ENCODE measurements around the gene SCN1B. TPM values are rescaled to one million over a fixed set of nuclear protein-coding genes. Genes with fewer than 3 reads are reported as not detected.

SCN1B gene
- total and polyA plus RNA-seq, 2 of the 13 experiments (the other 11 are each of a cell fraction or from before 2014, with no cell fraction given): 2.7 to 20.1 TPM

DNA sequence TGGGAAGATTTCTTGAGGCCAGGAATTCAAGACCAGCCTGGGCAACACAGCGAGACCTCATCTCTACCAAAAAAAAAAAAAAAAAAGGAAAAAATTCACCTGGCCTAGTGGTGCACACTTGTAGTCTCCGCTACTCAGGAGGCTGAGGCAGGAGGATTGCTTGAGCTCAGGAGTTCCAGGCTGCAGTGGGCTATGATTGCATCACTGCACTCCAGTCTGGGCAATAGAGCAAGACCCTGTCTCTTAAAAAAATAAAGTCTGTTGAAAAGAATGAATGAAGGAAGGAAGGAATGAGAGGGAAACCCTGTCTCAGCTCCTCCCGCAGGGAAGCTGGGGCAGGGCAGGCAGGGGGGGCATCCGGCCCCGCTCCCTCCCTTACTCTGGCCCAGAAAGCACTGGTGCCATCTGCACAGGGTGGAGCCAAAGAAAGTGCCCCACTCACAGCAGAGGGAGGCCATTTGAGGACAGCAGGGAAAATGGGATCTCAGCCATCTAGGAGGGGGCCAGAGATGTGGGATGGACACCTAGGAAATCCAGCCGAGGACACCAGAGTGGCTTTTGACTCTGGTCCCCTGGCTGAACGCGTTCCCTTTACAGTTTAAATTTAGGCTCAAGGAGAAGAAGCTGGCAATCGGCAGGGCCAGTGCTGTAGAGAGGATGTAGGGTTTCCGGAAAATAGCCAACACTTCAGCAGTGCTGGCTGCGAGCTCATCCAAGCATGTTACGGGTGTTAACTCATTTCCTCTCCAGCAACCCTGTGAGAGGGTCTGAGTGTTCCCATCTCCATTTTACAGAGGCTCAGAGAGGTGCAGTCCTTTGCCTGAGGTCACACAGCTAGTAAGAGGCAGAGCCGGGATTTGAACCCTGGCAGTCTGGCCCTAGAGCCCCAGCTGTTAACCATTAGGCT lies 7.7 kb downstream of the SCN1B start:
- Histone ChIP-seq H2AFZ (ENCODE audit: low read length) (no peak overlapping the region), H3K27me3 (ENCODE audit: control insufficient read depth in 1 of 2, insufficient read depth in 2 of 2, low read length in 2 of 2) (no peaks in the 10 kb centered on the region), H3K79me2 (ENCODE audit: insufficient read depth, low read length) (peaks cover 13% of the 10 kb centered on the region), H3K9me3 (ENCODE audit: low read length) (no peaks in the 10 kb centered on the region), H3K4me3 (replicated peaks in 1 of 3; ENCODE audit: insufficient read depth in 1 of 3, low read depth in 2 of 3, low read length in 3 of 3) (no peak overlapping the region), H3K27ac (ENCODE audit: extremely low read length, insufficient read depth, low read length) (no peak overlapping the region), H3K9ac (ENCODE audit: insufficient read depth, low read depth, low read length) (no peak overlapping the region), H3K36me3 (replicated peaks in 1 of 2; ENCODE audit: control insufficient read depth in 1 of 2, insufficient read depth in 2 of 2, low read length in 2 of 2) (peaks cover 1 to 15% of the 10 kb centered on the region in 2 experiments; a peak in 1 of 5 replicates), H3K4me1 (ENCODE audit: insufficient read depth, low read length) (peaks cover 35% of the 10 kb centered on the region), H3K4me2 (ENCODE audit: low read depth, low read length) (no peak overlapping the region), H4K20me1 (ENCODE audit: insufficient read depth, low read length) (peaks cover 5% of the 10 kb centered on the region)
- no TSS peak for BruUV-seq (replicated peaks)
- TF ChIP-seq, protein P1, sequence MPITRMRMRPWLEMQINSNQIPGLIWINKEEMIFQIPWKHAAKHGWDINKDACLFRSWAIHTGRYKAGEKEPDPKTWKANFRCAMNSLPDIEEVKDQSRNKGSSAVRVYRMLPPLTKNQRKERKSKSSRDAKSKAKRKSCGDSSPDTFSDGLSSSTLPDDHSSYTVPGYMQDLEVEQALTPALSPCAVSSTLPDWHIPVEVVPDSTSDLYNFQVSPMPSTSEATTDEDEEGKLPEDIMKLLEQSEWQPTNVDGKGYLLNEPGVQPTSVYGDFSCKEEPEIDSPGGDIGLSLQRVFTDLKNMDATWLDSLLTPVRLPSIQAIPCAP (CRISPR knock-in tag; IDR thresholded peaks at IDR 0.05; ENCODE audit: low read depth): no peak
- TF ChIP-seq ZNF768 (CRISPR knock-in tag; IDR thresholded peaks at IDR 0.05) (peak; percentile 74; the same call in 1 of the 2 replicates), CEBPG (CRISPR knock-in tag; IDR thresholded peaks at IDR 0.05) (0 out of 2 replicates have a peak, but pooled peaks have one; percentile 6), ZNF121 (CRISPR knock-in tag; IDR thresholded peaks at IDR 0.05) (peak; percentile 62; the same call in 1 of the 2 replicates)
- TF ChIP-seq, protein P2, sequence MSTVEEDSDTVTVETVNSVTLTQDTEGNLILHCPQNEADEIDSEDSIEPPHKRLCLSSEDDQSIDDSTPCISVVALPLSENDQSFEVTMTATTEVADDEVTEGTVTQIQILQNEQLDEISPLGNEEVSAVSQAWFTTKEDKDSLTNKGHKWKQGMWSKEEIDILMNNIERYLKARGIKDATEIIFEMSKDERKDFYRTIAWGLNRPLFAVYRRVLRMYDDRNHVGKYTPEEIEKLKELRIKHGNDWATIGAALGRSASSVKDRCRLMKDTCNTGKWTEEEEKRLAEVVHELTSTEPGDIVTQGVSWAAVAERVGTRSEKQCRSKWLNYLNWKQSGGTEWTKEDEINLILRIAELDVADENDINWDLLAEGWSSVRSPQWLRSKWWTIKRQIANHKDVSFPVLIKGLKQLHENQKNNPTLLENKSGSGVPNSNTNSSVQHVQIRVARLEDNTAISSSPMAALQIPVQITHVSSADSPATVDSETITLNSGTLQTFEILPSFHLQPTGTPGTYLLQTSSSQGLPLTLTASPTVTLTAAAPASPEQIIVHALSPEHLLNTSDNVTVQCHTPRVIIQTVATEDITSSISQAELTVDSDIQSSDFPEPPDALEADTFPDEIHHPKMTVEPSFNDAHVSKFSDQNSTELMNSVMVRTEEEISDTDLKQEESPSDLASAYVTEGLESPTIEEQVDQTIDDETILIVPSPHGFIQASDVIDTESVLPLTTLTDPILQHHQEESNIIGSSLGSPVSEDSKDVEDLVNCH (CRISPR knock-in tag; IDR thresholded peaks at IDR 0.05): no peak
- in situ Hi-C loops (cut with HindIII; ENCODE audit: extremely low pct_ligation_motif_present, low pct_unique_long_range_greater_than_20kb): no loop called here
- ChIA-PET POLR2A (interaction anchor here (0.7 to 1.5 kb wide), 2 partner anchors 12 to 32 kb away, joined by 3 to 4 read pairs; no protein-coding TSS in a partner anchor), CTCF (ENCODE audit: low intra/inter-chr PET ratio, low total read pairs) (no interaction called here)
- WGBS (ENCODE audit: low lambda C conversion rate): 94% methylated on average over 13 of the region's 13 CpGs
- intact Hi-C loops (cut with micrococcal nuclease; ENCODE audit: unreplicated experiment): no loop called here
- DNase-seq (ENCODE audit: low spot score) (no peak), ATAC-seq (no peak), FAIRE-seq (no peak)
